ENCODE measurements around the gene COL6A3.

DNA sequence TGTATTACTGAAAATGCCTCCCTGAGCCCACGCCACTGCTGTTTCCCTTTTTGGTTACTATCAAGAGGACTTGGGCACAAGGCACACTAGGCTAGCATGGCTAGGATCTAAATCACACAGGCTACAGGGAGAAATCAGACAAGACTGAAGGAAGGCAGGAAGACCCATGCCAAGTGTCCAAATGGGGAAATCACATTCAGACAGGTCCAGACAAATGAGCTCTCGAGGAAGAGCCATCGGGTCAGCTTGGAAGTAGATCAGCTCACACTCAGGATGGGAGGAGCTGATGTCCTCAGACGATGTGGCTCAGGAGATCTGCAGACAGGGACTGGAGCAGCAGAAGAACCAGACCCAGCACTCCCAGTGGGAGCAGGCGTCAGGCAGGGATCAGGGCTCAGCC lies 113.2 kb downstream of the COL6A3 start:
- TF ChIP-seq, protein P1, sequence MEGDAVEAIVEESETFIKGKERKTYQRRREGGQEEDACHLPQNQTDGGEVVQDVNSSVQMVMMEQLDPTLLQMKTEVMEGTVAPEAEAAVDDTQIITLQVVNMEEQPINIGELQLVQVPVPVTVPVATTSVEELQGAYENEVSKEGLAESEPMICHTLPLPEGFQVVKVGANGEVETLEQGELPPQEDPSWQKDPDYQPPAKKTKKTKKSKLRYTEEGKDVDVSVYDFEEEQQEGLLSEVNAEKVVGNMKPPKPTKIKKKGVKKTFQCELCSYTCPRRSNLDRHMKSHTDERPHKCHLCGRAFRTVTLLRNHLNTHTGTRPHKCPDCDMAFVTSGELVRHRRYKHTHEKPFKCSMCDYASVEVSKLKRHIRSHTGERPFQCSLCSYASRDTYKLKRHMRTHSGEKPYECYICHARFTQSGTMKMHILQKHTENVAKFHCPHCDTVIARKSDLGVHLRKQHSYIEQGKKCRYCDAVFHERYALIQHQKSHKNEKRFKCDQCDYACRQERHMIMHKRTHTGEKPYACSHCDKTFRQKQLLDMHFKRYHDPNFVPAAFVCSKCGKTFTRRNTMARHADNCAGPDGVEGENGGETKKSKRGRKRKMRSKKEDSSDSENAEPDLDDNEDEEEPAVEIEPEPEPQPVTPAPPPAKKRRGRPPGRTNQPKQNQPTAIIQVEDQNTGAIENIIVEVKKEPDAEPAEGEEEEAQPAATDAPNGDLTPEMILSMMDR (conservative IDR thresholded peaks at IDR 0.05; ENCODE audit: low read depth, low read length) = no peak
- TF ChIP-seq EZH2 (IDR thresholded peaks at IDR 0.05; ENCODE audit: low read length, unreplicated experiment) = no peak

Measured in PC-3 (cell line).